HEK293 (cell line): ENCODE data around the gene ZBTB22.

ENCODE experiments used
- CTCF ChIA-PET: fragments of 350-600 bp; formaldehyde crosslinking; extraction: SDS; loops from one replicate; lab custom pipeline; 2021; ENCODE audit warnings: antibody characterized with exemption; lab: Yijun Ruan, JAX
- POLR2A ChIA-PET: fragments of 300-600 bp; formaldehyde crosslinking; extraction: SDS; loops from one replicate; lab custom pipeline; 2020; ENCODE audit warnings: antibody characterized with exemption, inconsistent platforms; lab: Yijun Ruan, JAX
- H3K27ac ChIP-seq: fragments of 200-500 bp; sonication (Bioruptor generic); 2 replicates; pipeline ENCODE4 v1.5.1; 2014; ENCODE audit warnings: low read depth, low read length, control low read depth, inconsistent platforms; ENCODE audit errors: extremely low read depth
- H3K36me3 ChIP-seq, 2 experiments: fragments of 200-500 bp in 1 of 2; sonication (Bioruptor generic) in 1 of 2; 1 replicate in 1 of 2; 2 replicates in 1 of 2; pipeline ENCODE4 v1.5.1; 2014 to 2017; ENCODE audit warnings: inconsistent platforms in 2 of 2, low read length in 2 of 2; ENCODE audit not compliant: control insufficient read depth in 2 of 2, insufficient read depth in 1 of 2
- H3K4me1 ChIP-seq: fragments of 200-500 bp; sonication (Bioruptor generic); 2 replicates; pipeline ENCODE4 v1.5.1; 2014; ENCODE audit warnings: mild to moderate bottlenecking, low read length, inconsistent platforms; ENCODE audit not compliant: control insufficient read depth, insufficient read depth
- H3K4me3 ChIP-seq: 2 replicates; pipeline ENCODE4 v1.5.1; 2011; ENCODE audit warnings: low read depth, mild to moderate bottlenecking, control low read depth, low read length, moderate library complexity
- H3K9me3 ChIP-seq: fragments of 200-500 bp; sonication (Bioruptor generic); 2 replicates; pipeline ENCODE4 v1.5.1; 2014; ENCODE audit warnings: low read depth, low read length, inconsistent platforms; ENCODE audit not compliant: control insufficient read depth, insufficient read depth
- BCL11A ChIP-seq: fragments of 450-650 bp; formaldehyde crosslinking; IDR thresholded peaks from 2 replicates; pipeline ENCODE4 v1.5.1; 2016; ENCODE audit warnings: low read depth, missing biosample characterization, missing genetic modification characterization
- GLI4 ChIP-seq: fragments of 450-650 bp; formaldehyde crosslinking; IDR thresholded peaks from 2 replicates; pipeline ENCODE4 v1.5.1; 2016; ENCODE audit warnings: missing biosample characterization, missing genetic modification characterization
- GLIS2 ChIP-seq: fragments of 450-650 bp; formaldehyde crosslinking; IDR thresholded peaks from 2 replicates; pipeline ENCODE4 v1.5.1; 2016; ENCODE audit warnings: missing biosample characterization, missing genetic modification characterization
- KLF1 ChIP-seq: fragments of 450-650 bp; formaldehyde crosslinking; IDR thresholded peaks from 2 replicates; pipeline ENCODE4 v1.5.1; 2016; ENCODE audit warnings: missing biosample characterization, missing genetic modification characterization
- KLF9 ChIP-seq: fragments of 450-650 bp; formaldehyde crosslinking; IDR thresholded peaks from 2 replicates; pipeline ENCODE4 v1.5.1; 2016; ENCODE audit warnings: missing biosample characterization, missing genetic modification characterization, low read depth
- PRDM10 ChIP-seq: fragments of 450-650 bp; formaldehyde crosslinking; IDR thresholded peaks from 2 replicates; pipeline ENCODE4 v1.5.1; 2016; ENCODE audit warnings: missing biosample characterization, missing genetic modification characterization
- RBAK ChIP-seq: fragments of 450-650 bp; formaldehyde crosslinking; IDR thresholded peaks from 2 replicates; pipeline ENCODE4 v1.5.1; 2016; ENCODE audit warnings: missing biosample characterization, missing genetic modification characterization
- SP7 ChIP-seq: fragments of 450-650 bp; formaldehyde crosslinking; IDR thresholded peaks from 2 replicates; pipeline ENCODE4 v1.5.1; 2016; ENCODE audit warnings: missing biosample characterization, missing genetic modification characterization
- ZBTB48 ChIP-seq: fragments of 450-650 bp; formaldehyde crosslinking; IDR thresholded peaks from 2 replicates; pipeline ENCODE4 v1.5.1; 2016; ENCODE audit warnings: missing biosample characterization, missing genetic modification characterization
- ZBTB8A ChIP-seq: fragments of 450-650 bp; formaldehyde crosslinking; IDR thresholded peaks from 2 replicates; pipeline ENCODE4 v1.5.1; 2016; ENCODE audit warnings: missing biosample characterization, missing genetic modification characterization
- ZFP3 ChIP-seq: fragments of 450-650 bp; formaldehyde crosslinking; IDR thresholded peaks from 2 replicates; pipeline ENCODE4 v1.5.1; 2016; ENCODE audit warnings: low read depth, missing biosample characterization, missing genetic modification characterization
- ZFP37 ChIP-seq: fragments of 450-650 bp; formaldehyde crosslinking; IDR thresholded peaks from 2 replicates; pipeline ENCODE4 v1.5.1; 2016; ENCODE audit warnings: missing biosample characterization, missing genetic modification characterization
- ZNF146 ChIP-seq: fragments of 450-650 bp; formaldehyde crosslinking; IDR thresholded peaks from 2 replicates; pipeline ENCODE4 v1.5.1; 2016; ENCODE audit warnings: missing biosample characterization, missing genetic modification characterization
- ZNF175 ChIP-seq: fragments of 450-650 bp; formaldehyde crosslinking; IDR thresholded peaks from 2 replicates; pipeline ENCODE4 v1.5.1; 2016; ENCODE audit warnings: missing biosample characterization, missing genetic modification characterization
- ZNF19 ChIP-seq: fragments of 450-650 bp; formaldehyde crosslinking; IDR thresholded peaks from 2 replicates; pipeline ENCODE4; 2016; ENCODE audit warnings: missing biosample characterization, missing genetic modification characterization, low read depth
- ZNF239 ChIP-seq: fragments of 450-650 bp; formaldehyde crosslinking; IDR thresholded peaks from 2 replicates; pipeline ENCODE4 v1.5.1; 2016; ENCODE audit warnings: missing biosample characterization, missing genetic modification characterization
- ZNF266 ChIP-seq: fragments of 450-650 bp; formaldehyde crosslinking; IDR thresholded peaks from 2 replicates; pipeline ENCODE4 v1.5.1; 2016; ENCODE audit warnings: missing biosample characterization, missing genetic modification characterization, low read depth
- ZNF292 ChIP-seq: fragments of 450-650 bp; formaldehyde crosslinking; IDR thresholded peaks from 2 replicates; pipeline ENCODE4 v1.5.1; 2016; ENCODE audit warnings: low read depth, missing biosample characterization, missing genetic modification characterization, borderline replicate concordance
- ZNF350 ChIP-seq: fragments of 450-650 bp; formaldehyde crosslinking; IDR thresholded peaks from 2 replicates; pipeline ENCODE4 v1.5.0; 2017; ENCODE audit warnings: missing biosample characterization, mild to moderate bottlenecking, missing genetic modification characterization
- ZNF354C ChIP-seq: fragments of 450-650 bp; formaldehyde crosslinking; IDR thresholded peaks from 2 replicates; pipeline ENCODE4 v1.5.1; 2016; ENCODE audit warnings: missing biosample characterization, missing genetic modification characterization, low read depth, borderline replicate concordance
- ZNF433 ChIP-seq: fragments of 450-650 bp; formaldehyde crosslinking; IDR thresholded peaks from 2 replicates; pipeline ENCODE4 v1.5.1; 2016; ENCODE audit warnings: missing biosample characterization, missing genetic modification characterization, low read depth
- ZNF530 ChIP-seq: fragments of 450-650 bp; formaldehyde crosslinking; IDR thresholded peaks from 2 replicates; pipeline ENCODE4 v1.5.1; 2016; ENCODE audit warnings: low read depth, missing biosample characterization, missing genetic modification characterization
- ZNF560 ChIP-seq: fragments of 450-650 bp; formaldehyde crosslinking; IDR thresholded peaks from 2 replicates; pipeline ENCODE4 v1.5.1; 2017; ENCODE audit warnings: missing biosample characterization, missing genetic modification characterization, borderline replicate concordance
- ZNF596 ChIP-seq: fragments of 450-650 bp; IDR thresholded peaks from 2 replicates; pipeline ENCODE4 v1.5.0; 2018; ENCODE audit warnings: missing biosample characterization, mild to moderate bottlenecking, missing genetic modification characterization, moderate library complexity
- ZNF600 ChIP-seq: fragments of 450-650 bp; formaldehyde crosslinking; IDR thresholded peaks from 2 replicates; pipeline ENCODE4 v1.5.1; 2016; ENCODE audit warnings: missing biosample characterization, missing genetic modification characterization
- ZNF830 ChIP-seq: fragments of 450-650 bp; IDR thresholded peaks from 2 replicates; pipeline ENCODE4 v1.5.0; 2018; ENCODE audit warnings: missing biosample characterization, missing genetic modification characterization, low read depth, mild to moderate bottlenecking, moderate library complexity
- ZNF843 ChIP-seq: fragments of 450-650 bp; formaldehyde crosslinking; IDR thresholded peaks from 2 replicates; pipeline ENCODE4 v1.5.1; 2016; ENCODE audit warnings: missing biosample characterization, missing genetic modification characterization
- TF ChIP-seq, protein P1 (sequence below): fragments of 450-650 bp; formaldehyde crosslinking; IDR thresholded peaks from 2 replicates; pipeline ENCODE4 v1.5.1; 2016; ENCODE audit warnings: missing biosample characterization, missing genetic modification characterization
- TF ChIP-seq, protein P2 (sequence below): fragments of 450-650 bp; formaldehyde crosslinking; IDR thresholded peaks from 2 replicates; pipeline ENCODE4 v1.5.1; 2016; ENCODE audit warnings: missing biosample characterization, missing genetic modification characterization
- TF ChIP-seq, protein P3 (sequence below): fragments of 450-650 bp; IDR thresholded peaks from 2 replicates; pipeline ENCODE4 v1.5.1; 2018; ENCODE audit warnings: missing biosample characterization, mild to moderate bottlenecking, missing genetic modification characterization

The ZBTB22 gene

DNA sequence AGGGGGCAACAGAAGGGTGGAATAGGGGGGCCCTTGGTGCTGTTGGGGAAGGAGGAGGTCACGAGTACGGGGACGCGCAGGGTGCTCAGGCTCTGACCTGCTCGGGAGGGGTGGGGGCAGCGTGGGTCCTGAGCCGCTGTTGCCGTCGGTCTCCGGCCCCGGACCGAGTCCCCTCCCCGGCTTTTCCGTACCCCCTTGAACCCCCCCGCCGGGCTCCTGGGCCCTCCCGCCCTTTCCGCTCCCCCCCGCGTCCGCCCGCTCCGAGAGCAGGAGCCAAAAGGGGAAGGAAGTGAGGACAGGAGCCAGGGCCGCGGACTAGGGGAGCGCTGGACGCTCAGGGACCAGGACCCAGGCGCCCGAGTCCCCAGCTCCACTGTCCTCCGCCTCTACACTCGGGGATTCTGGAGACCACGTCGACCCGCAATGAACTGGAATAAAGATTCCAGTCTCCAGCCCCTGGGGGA is 18.7 kb downstream of the ZBTB22 start, which contains the start of gene RGL2:
Gene RGL2 (minus strand): TSS at position 170 of the 464 bp plus-strand sequence. CDS start 332 bp downstream, outside the sequence.
- ChIA-PET CTCF (interaction anchor here (0.7 to 1.9 kb wide), 17 partner anchors 9 to 270 kb away, joined by 3 to 53 read pairs (median 6); partner anchors contain the start of genes B3GALT4, PFDN6, TAPBP and WDR46), POLR2A (interaction anchor here (0.5 to 3.6 kb wide), 23 partner anchors 9 to 327 kb away, joined by 3 to 57 read pairs (median 7); partner anchors contain the start of genes B3GALT4, HSD17B8, PFDN6 and PHF1)
- Histone ChIP-seq H3K27ac (peak within 1 kb of the TSS; percentile 91), H3K4me3 (peak within 1 kb of the TSS; percentile 74), H3K36me3 (peaks cover 7 to 31% of the 10 kb centered on the region in 2 experiments; a peak in 2 of 3 replicates), H3K4me1 (no peaks in the 10 kb centered on the region), H3K9me3 (no peaks in the 10 kb centered on the region)
- peak; percentile 87 for TF ChIP-seq PRDM10
- TF ChIP-seq ZFP3 (tag by site-specific recombination), result no peak
- no peak for TF ChIP-seq ZNF600 (tag by site-specific recombination)
- TF ChIP-seq, protein P1, sequence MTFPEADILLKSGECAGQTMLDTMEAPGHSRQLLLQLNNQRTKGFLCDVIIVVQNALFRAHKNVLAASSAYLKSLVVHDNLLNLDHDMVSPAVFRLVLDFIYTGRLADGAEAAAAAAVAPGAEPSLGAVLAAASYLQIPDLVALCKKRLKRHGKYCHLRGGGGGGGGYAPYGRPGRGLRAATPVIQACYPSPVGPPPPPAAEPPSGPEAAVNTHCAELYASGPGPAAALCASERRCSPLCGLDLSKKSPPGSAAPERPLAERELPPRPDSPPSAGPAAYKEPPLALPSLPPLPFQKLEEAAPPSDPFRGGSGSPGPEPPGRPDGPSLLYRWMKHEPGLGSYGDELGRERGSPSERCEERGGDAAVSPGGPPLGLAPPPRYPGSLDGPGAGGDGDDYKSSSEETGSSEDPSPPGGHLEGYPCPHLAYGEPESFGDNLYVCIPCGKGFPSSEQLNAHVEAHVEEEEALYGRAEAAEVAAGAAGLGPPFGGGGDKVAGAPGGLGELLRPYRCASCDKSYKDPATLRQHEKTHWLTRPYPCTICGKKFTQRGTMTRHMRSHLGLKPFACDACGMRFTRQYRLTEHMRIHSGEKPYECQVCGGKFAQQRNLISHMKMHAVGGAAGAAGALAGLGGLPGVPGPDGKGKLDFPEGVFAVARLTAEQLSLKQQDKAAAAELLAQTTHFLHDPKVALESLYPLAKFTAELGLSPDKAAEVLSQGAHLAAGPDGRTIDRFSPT (tag by site-specific recombination), result no peak
- TF ChIP-seq ZNF146 (tag by site-specific recombination), result no peak
- no peak for TF ChIP-seq ZBTB8A (tag by site-specific recombination)
- peak; percentile 58 for TF ChIP-seq ZBTB48 (tag by site-specific recombination)
- TF ChIP-seq ZNF596, result no peak
- TF ChIP-seq ZFP37, result no peak
- no peak for TF ChIP-seq ZNF354C (tag by site-specific recombination)
- no peak for TF ChIP-seq BCL11A
- no peak for TF ChIP-seq ZNF433 (tag by site-specific recombination)
- TF ChIP-seq ZNF292, result no peak
- TF ChIP-seq KLF9 (tag by site-specific recombination), result no peak
- TF ChIP-seq ZNF350 (tag by site-specific recombination), result no peak
- no peak for TF ChIP-seq ZNF530 (tag by site-specific recombination)
- TF ChIP-seq RBAK (tag by site-specific recombination), result no peak
- no peak for TF ChIP-seq ZNF830 (tag by site-specific recombination)
- TF ChIP-seq, protein P2, sequence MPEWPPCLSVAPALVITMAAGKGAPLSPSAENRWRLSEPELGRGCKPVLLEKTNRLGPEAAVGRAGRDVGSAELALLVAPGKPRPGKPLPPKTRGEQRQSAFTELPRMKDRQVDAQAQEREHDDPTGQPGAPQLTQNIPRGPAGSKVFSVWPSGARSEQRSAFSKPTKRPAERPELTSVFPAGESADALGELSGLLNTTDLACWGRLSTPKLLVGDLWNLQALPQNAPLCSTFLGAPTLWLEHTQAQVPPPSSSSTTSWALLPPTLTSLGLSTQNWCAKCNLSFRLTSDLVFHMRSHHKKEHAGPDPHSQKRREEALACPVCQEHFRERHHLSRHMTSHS (tag by site-specific recombination), result no peak
- TF ChIP-seq ZNF19 (tag by site-specific recombination), result no peak
- peak; percentile 38 for TF ChIP-seq GLIS2
- TF ChIP-seq, protein P3, sequence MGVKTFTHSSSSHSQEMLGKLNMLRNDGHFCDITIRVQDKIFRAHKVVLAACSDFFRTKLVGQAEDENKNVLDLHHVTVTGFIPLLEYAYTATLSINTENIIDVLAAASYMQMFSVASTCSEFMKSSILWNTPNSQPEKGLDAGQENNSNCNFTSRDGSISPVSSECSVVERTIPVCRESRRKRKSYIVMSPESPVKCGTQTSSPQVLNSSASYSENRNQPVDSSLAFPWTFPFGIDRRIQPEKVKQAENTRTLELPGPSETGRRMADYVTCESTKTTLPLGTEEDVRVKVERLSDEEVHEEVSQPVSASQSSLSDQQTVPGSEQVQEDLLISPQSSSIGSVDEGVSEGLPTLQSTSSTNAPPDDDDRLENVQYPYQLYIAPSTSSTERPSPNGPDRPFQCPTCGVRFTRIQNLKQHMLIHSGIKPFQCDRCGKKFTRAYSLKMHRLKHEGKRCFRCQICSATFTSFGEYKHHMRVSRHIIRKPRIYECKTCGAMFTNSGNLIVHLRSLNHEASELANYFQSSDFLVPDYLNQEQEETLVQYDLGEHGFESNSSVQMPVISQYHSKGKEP (tag by site-specific recombination), result no peak; the same call in 1 of the 2 replicates
- TF ChIP-seq ZNF239 (tag by site-specific recombination), result no peak
- TF ChIP-seq ZNF266 (tag by site-specific recombination), result no peak
- TF ChIP-seq ZNF560 (tag by site-specific recombination), result no peak
- TF ChIP-seq SP7 (tag by site-specific recombination), result no peak
- TF ChIP-seq GLI4, result no peak
- no peak; the same call in 1 of the 2 replicates for TF ChIP-seq ZNF843
- TF ChIP-seq ZNF175 (tag by site-specific recombination), result no peak
- 0 out of 2 replicates have a peak, but pooled peaks have one; percentile 5 for TF ChIP-seq KLF1
